HCT116 (cell line): ENCODE measurements around the gene LIN7A. TPM values are rescaled to one million over a fixed set of nuclear protein-coding genes. Genes with fewer than 3 reads are reported as not detected.

Experiments
- ATAC-seq: fragments of 200-7000 bp; cut with Tn5 transposase; 2 replicates; pipeline ENCODE4 v1.9.1; 2020; ENCODE audit warnings: mild to moderate bottlenecking, moderate library complexity
- BruUV-seq: library from RNA; stranded (reverse); fragments of 400-500 nt; replicated peaks from 2 replicates; lab custom pipeline; 2021; lab: Mats Ljungman, UMichigan
- CTCF ChIA-PET: fragments of 300-600 bp; sonication (Branson Sonifier 250); formaldehyde crosslinking; loops from one replicate; lab custom pipeline; 2021; ENCODE audit warnings: antibody characterized with exemption; lab: Charles Lee
- POLR2A ChIA-PET: fragments of 300-600, 350-600 bp; sonication (Branson Sonifier 250); formaldehyde crosslinking; loops from one replicate; lab custom pipeline; 2021; ENCODE audit warnings: antibody characterized with exemption; lab: Charles Lee
- RAD21 ChIA-PET, 2 experiments: fragments of 300-600 bp; sonication (Branson Sonifier 250); formaldehyde crosslinking; loops; one replicate each; lab custom pipeline; 2023; ENCODE audit warnings: low total read pairs in 2 of 2; ENCODE audit not compliant: uncharacterized antibody in 2 of 2, unreplicated experiment in 2 of 2, low non-redundant PET in 1 of 2; lab: Charles Lee
- DNase-seq: peaks from one replicate; pipeline ENCODE4 v3.0.0-alpha.2; 2010; ENCODE audit warnings: low read depth, low spot score
- H2AFZ ChIP-seq: fragments of 200-600 bp; shearing (Covaris generic), sonication (generic); 2 replicates; pipeline ENCODE4 v1.6.1; 2017; ENCODE audit warnings: low read depth, mixed run types, mixed read lengths, antibody characterized with exemption, low read length; ENCODE audit not compliant: poor library complexity, severe bottlenecking
- H3K27ac ChIP-seq: 2 replicates; pipeline ENCODE4 v1.5.1; 2012; ENCODE audit warnings: low read depth, low read length
- H3K27me3 ChIP-seq: fragments of 200-600 bp; sonication (generic); 2 replicates; pipeline ENCODE4 v1.6.1; 2016; ENCODE audit warnings: mixed run types, low read length, mixed read lengths; ENCODE audit not compliant: insufficient read depth
- H3K36me3 ChIP-seq, 2 experiments: fragments of 200-500 bp in 1 of 2; fragments of 200-600 bp in 1 of 2; sonication (Bioruptor generic) in 1 of 2; sonication (generic) in 1 of 2; 2 replicates each; pipeline versions ENCODE4 v1.5.1 to v1.6.1; 2014 to 2016; ENCODE audit warnings: low read length in 2 of 2, inconsistent platforms in 1 of 2, mixed read lengths in 1 of 2, mixed run types in 1 of 2; ENCODE audit not compliant: insufficient read depth in 2 of 2, control insufficient read depth in 1 of 2
- H3K4me1 ChIP-seq, 2 experiments: fragments of 200-600 bp in 1 of 2; sonication (generic) in 1 of 2; 2 replicates each; pipeline versions ENCODE4 v1.5.1 to v1.6.1; 2012 to 2017; ENCODE audit warnings: low read length in 2 of 2, inconsistent platforms in 1 of 2, mild to moderate bottlenecking in 1 of 2, mixed read lengths in 1 of 2, mixed run types in 1 of 2, moderate library complexity in 1 of 2; ENCODE audit not compliant: insufficient read depth in 2 of 2, control insufficient read depth in 1 of 2
- H3K4me2 ChIP-seq: fragments of 200-600 bp; sonication (generic); 2 replicates; pipeline ENCODE4 v1.6.1; 2017; ENCODE audit warnings: mixed run types, low read length, mixed read lengths
- H3K4me3 ChIP-seq, 2 experiments: fragments of 200-600 bp in 1 of 2; sonication (generic) in 1 of 2; replicated peaks in 1 of 2; 2 replicates each; pipeline ENCODE4 v1.5.1; 2011 to 2016; ENCODE audit warnings: low read length in 2 of 2, control low read depth in 1 of 2, low read depth in 1 of 2, mild to moderate bottlenecking in 1 of 2, mixed read lengths in 1 of 2, mixed run types in 1 of 2
- H3K79me2 ChIP-seq: fragments of 200-600 bp; sonication (generic); 2 replicates; pipeline ENCODE4 v1.6.1; 2017; ENCODE audit warnings: mild to moderate bottlenecking, mixed run types, low read length, moderate library complexity, mixed read lengths; ENCODE audit not compliant: insufficient read depth
- H3K9ac ChIP-seq: fragments of 200-600 bp; sonication (generic); 2 replicates; pipeline ENCODE4 v1.6.1; 2016; ENCODE audit warnings: low read length, mixed read lengths
- H3K9me2 ChIP-seq: fragments of 200-600 bp; sonication (generic), shearing (Covaris generic); 2 replicates; pipeline ENCODE4 v1.6.1; 2017; ENCODE audit warnings: mixed run types, mild to moderate bottlenecking, moderate library complexity; ENCODE audit not compliant: insufficient read depth
- H3K9me3 ChIP-seq, 2 experiments: fragments of 200-500 bp in 1 of 2; fragments of 200-600 bp in 1 of 2; sonication (Bioruptor generic) in 1 of 2; sonication (generic) in 1 of 2; 2 replicates each; pipeline ENCODE4 v1.6.1; 2014 to 2017; ENCODE audit warnings: low read length in 2 of 2, mixed read lengths in 2 of 2, inconsistent platforms in 1 of 2, low read depth in 1 of 2, mild to moderate bottlenecking in 1 of 2, mixed run types in 1 of 2, moderate library complexity in 1 of 2; ENCODE audit not compliant: control insufficient read depth in 1 of 2, insufficient read depth in 1 of 2
- H4K20me1 ChIP-seq: fragments of 200-600 bp; sonication (generic), shearing (Covaris generic); 2 replicates; pipeline ENCODE4 v1.6.1; 2017; ENCODE audit warnings: mixed run types, mild to moderate bottlenecking, moderate library complexity; ENCODE audit not compliant: insufficient read depth
- CBX3 ChIP-seq: IDR thresholded peaks from 2 replicates; pipeline ENCODE4 v1.6.1; 2012; ENCODE audit warnings: low read depth
- CEBPB ChIP-seq: IDR thresholded peaks from 2 replicates; pipeline ENCODE4 v1.6.1; 2012; ENCODE audit warnings: low read depth
- EZH2phosphoT487 ChIP-seq: fragments of 200-600 bp; IDR thresholded peaks from 2 replicates; pipeline ENCODE4 v1.6.1; 2018; ENCODE audit warnings: antibody characterized with exemption, borderline replicate concordance
- JUND ChIP-seq: IDR thresholded peaks from 2 replicates; pipeline ENCODE4 v1.6.1; 2012
- POLR2A ChIP-seq: IDR thresholded peaks from 2 replicates; pipeline ENCODE4 v1.7.0; 2011; ENCODE audit warnings: borderline replicate concordance; ENCODE audit not compliant: insufficient read depth, insufficient read length; ENCODE audit errors: extremely low read depth
- POLR2AphosphoS5 ChIP-seq: IDR thresholded peaks from 2 replicates; pipeline ENCODE4 v1.6.1; 2011; ENCODE audit warnings: mild to moderate bottlenecking, low read depth, low read length, moderate library complexity
- SP1 ChIP-seq: IDR thresholded peaks from 2 replicates; pipeline ENCODE4 v1.6.1; 2012; ENCODE audit warnings: low read depth
- TCF7L2 ChIP-seq: IDR thresholded peaks from 2 replicates; pipeline ENCODE4 v1.7.0; 2011; ENCODE audit warnings: borderline replicate concordance, inconsistent platforms; ENCODE audit not compliant: insufficient read depth, insufficient read length; ENCODE audit errors: extremely low read depth
- YY1 ChIP-seq: IDR thresholded peaks from 2 replicates; pipeline ENCODE4 v1.6.1; 2011; ENCODE audit warnings: low read length, low read depth, moderate library complexity, mild to moderate bottlenecking; ENCODE audit not compliant: insufficient replicate concordance; ENCODE audit errors: extremely low read depth
- intact Hi-C: fragments of 100-400 bp; cut with micrococcal nuclease; formaldehyde crosslinking; loops from 2 replicates; pipeline ENCODE4 v1.10.0; 2022
- total RNA-seq: library from RNA; stranded (reverse); gene quantifications from one replicate; pipeline ENCODE4 v1.2.1, GENCODE V29; 2021; ENCODE audit not compliant: unreplicated experiment
- TF ChIP-seq, protein P1 (sequence below): IDR thresholded peaks from 2 replicates; pipeline ENCODE4 v1.6.1; 2012; ENCODE audit warnings: low read depth
- TF ChIP-seq, protein P2 (sequence below): IDR thresholded peaks from 2 replicates; pipeline ENCODE4 v1.6.1; 2012

The LIN7A gene
- total RNA-seq, 1 experiment from 2014 or later, result 1.5 TPM

DNA sequence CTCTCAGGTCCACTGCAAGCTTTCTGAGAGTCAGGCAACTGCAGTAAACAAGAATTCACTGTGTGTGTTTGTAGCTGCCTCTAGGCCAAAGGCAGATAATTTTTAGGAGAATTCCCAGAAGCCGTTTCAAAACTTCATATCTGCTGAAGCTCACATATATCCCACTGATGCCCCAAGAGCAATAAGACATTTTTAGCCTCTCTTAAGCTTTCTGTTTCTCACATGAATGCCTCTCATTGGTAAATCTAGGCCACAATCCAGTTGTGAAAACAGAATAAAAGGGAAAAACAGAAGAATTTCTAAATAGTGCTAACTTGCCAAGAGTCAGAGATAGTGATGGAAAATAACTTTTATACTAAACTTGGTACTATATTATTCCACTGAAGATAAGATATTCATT is 48.5 kb upstream of the LIN7A start (continued):
- TF ChIP-seq, protein P1, sequence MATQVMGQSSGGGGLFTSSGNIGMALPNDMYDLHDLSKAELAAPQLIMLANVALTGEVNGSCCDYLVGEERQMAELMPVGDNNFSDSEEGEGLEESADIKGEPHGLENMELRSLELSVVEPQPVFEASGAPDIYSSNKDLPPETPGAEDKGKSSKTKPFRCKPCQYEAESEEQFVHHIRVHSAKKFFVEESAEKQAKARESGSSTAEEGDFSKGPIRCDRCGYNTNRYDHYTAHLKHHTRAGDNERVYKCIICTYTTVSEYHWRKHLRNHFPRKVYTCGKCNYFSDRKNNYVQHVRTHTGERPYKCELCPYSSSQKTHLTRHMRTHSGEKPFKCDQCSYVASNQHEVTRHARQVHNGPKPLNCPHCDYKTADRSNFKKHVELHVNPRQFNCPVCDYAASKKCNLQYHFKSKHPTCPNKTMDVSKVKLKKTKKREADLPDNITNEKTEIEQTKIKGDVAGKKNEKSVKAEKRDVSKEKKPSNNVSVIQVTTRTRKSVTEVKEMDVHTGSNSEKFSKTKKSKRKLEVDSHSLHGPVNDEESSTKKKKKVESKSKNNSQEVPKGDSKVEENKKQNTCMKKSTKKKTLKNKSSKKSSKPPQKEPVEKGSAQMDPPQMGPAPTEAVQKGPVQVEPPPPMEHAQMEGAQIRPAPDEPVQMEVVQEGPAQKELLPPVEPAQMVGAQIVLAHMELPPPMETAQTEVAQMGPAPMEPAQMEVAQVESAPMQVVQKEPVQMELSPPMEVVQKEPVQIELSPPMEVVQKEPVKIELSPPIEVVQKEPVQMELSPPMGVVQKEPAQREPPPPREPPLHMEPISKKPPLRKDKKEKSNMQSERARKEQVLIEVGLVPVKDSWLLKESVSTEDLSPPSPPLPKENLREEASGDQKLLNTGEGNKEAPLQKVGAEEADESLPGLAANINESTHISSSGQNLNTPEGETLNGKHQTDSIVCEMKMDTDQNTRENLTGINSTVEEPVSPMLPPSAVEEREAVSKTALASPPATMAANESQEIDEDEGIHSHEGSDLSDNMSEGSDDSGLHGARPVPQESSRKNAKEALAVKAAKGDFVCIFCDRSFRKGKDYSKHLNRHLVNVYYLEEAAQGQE, result no peak

DNA sequence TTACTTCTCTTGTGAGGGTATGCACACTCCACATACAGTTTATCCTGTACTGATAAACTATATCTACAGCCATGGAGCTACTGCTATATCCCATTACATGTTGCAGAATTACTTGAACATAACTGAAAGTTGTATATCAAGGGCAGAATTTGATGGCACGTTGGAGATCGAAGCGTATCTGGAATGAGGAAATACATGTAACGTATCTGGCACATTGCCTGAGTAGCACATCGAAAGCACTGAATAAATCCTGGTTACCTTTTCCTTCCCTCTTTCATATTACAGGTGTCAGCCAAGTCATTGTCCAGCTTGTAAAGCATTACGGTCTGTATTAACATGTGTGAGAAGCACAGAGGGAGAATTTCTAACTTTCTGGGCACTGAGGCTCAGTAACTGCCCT is 42.1 kb upstream of the LIN7A start:
- H3K36me3 ChIP-seq, result no peaks in the 10 kb centered on the region
- no peak for TF ChIP-seq YY1
- TF ChIP-seq CBX3, result no peak
- TF ChIP-seq JUND, result no peak
- no peak for TF ChIP-seq POLR2AphosphoS5
- TF ChIP-seq CEBPB, result no peak
- TF ChIP-seq SP1, result no peak
- no peak for TF ChIP-seq TCF7L2
- TF ChIP-seq POLR2A, result no peak
- TF ChIP-seq, protein P2, sequence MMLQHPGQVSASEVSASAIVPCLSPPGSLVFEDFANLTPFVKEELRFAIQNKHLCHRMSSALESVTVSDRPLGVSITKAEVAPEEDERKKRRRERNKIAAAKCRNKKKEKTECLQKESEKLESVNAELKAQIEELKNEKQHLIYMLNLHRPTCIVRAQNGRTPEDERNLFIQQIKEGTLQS, result no peak
- TF ChIP-seq EZH2phosphoT487, result no peak
- H3K4me3 ChIP-seq, result no peak overlapping the region
- no peak overlapping the region for H3K9ac ChIP-seq
- no peak for ATAC-seq
- no peak overlapping the region for H2AFZ ChIP-seq
- POLR2A ChIA-PET, result no interaction called here
- H4K20me1 ChIP-seq, result no peaks in the 10 kb centered on the region
- no TSS peak for BruUV-seq
- H3K9me3 ChIP-seq, result no peaks in the 10 kb centered on the region
- intact Hi-C loops, result no loop called here
- 0 out of 2 replicates have a peak, but pooled peaks cover 3% of the 10 kb centered on the region for H3K27me3 ChIP-seq
- RAD21 ChIA-PET, result no interaction called here
- H3K4me2 ChIP-seq, result no peak overlapping the region
- no peak for DNase-seq
- CTCF ChIA-PET, result no interaction called here
- no peak overlapping the region for H3K27ac ChIP-seq
- H3K9me2 ChIP-seq, result no peaks in the 10 kb centered on the region
- H3K4me1 ChIP-seq, result no peaks in the 10 kb centered on the region
- H3K79me2 ChIP-seq, result no peaks in the 10 kb centered on the region
